HG03565 (cell line): ENCODE data around the gene APLP1.
A peak's percentile ranks its signal among the peaks of the same experiment; 100 is the strongest.
"Not testable (repeated sequence)": the region's sequence is repeated elsewhere in the genome, so short reads cannot be mapped to it uniquely, and the experiment has no call there.

ENCODE experiments used
- ATAC-seq: cut with Tn5 transposase; IDR thresholded peaks from one replicate; pipeline ENCODE4 v1.9.1; 2021; ENCODE audit warnings: mild to moderate bottlenecking, moderate library complexity; ENCODE audit not compliant: unreplicated experiment

The APLP1 gene

GRCh38 chr19:35882114-35882832, 13.9 kb downstream of the APLP1 start:
- no peak for ATAC-seq

- no peak for ATAC-seq
These were observed 15.5 kb downstream of the APLP1 start for GRCh38 chr19:35883882-35884281.

DNA sequence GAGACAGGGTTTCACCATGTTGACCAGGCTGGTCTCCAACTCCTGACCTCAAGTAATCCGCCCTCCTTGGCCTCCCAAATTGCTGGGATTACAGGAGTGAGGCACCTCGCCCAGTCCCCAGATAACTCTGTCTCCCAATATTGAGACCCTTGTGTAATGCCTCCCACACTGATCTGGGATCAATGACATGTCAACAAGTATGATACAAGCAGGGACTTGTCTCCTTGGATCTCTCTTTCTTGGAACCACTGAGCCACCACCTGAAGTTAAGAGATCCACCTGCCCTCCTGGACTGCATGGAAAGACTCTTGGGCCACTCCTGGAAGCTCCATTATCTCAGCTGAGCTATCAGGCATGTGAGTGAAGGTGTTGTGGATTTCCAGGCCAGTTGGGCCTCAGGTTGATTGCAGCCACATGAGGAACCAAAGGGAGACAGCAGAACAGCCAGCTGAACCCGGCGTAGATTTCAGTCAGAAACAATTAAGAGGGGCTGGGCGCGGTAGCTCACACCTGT, 16.9 kb downstream of the APLP1 start:
- no peak for ATAC-seq

DNA sequence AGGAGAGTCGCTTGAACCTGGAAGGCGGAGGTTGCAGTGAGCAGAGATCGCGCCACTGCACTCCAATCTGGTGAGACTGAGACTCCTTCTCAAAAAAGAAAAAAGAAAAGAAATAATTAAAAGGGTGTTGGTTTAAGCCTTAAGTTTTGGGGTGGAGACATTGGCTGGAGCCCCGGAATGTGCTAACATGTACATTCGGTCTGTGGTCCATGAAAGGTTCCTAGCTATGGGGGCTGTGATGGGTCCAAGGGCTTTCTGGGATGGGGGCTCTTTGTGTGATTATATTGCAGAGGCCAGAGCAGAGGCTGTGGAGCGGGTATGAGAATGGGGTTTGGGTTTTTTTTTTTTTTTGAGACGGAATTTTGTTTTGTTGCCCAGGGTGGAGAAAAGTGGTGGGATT, 17.5 kb downstream of the APLP1 start:
- no peak for ATAC-seq

- ATAC-seq = no peak
These were observed 18.8 kb downstream of the APLP1 start for GRCh38 chr19:35887197-35887596.

DNA sequence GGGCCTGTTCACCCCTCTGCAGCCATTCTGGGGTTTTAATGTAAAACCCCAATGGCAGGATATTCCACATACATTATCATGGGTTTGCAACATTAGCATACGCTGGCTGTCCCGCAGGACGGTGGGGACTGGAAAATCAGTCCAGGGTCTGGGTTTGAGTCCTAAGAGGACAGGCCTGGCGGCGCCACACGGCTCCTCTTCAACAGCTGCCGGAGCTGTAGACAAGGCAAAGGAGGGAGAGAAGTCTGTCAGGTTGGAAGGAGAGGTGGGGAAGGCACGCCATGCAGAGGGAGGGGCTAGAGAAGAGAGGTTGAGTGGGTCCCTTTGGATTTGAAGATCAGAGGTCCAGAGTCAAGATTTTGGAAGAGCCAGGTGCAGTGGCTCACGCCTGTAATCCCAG, 20.0 kb downstream of the APLP1 start:
- no peak for ATAC-seq

GRCh38 chr19:35889370-35890112, 21.2 kb downstream of the APLP1 start:
- no peak for ATAC-seq

DNA sequence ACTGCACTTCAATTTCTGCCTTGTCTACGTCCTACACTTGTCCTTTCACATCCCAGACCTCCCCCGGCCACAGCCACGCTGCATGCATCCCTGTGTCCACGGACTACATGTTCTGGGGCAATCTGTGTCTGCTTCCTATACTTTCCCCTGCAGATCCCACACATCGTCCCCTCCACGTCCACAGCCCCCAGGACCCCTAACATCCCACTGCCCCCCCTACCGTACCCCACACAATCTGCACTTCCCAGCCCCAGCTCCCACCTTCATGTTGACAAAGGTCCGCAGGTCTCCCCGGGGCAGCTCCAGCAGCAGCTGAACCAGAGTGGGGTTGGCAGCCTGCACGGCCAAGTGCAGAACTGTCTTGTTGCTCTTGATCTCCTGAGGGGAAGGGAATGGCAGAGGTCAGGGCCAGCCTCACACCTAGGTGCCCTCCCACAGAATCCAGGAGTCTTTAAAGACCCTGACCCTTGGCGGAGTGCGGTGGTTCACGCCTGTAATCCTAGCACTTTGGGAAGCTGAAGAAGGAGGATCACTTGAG, 21.8 kb downstream of the APLP1 start:
- ATAC-seq = no peak

GRCh38 chr19:35891819-35892218, 23.4 kb downstream of the APLP1 start:
- ATAC-seq = not testable (repeated sequence)

GRCh38 chr19:35894342-35894741, 26.0 kb downstream of the APLP1 start:
- ATAC-seq = no peak

DNA sequence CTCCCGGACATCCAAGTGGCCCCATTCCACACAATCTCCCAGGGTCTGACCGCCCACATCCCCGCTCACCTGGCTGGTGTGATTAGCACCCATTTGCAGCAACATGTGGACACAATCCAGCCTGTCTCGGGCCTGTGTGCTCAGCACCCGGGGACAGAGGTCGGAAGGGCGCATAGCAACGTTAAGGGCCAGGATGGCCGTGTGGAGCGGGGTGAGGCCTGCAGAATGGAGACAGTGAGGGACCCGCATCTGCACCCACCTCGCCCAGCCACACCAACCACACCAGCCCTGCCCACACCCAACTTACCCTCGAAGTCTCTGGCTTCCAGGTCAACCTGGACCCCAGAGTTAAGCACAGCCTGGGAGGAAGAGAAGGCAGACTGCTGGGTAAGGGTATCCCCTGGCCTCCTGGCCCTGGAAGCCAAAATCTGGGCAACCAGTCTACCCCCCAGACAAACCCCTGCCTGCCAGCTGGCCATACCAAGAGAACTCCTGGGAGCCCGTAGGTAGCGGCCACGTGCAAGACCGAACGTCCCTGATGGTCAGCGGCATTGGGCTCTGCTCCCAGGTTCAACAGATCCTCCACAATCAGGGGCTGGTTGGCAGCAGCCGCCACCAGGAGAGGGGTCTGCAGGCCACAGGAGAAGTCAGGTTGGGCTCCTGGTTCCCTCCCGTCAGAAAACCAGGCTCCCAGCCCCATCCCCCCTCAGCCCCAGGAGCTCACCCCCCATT, 27.7 kb downstream of the APLP1 start:
- ATAC-seq = no peak

- ATAC-seq = no peak
These were observed 28.3 kb downstream of the APLP1 start for GRCh38 chr19:35896643-35897040.

- no peak for ATAC-seq
These were observed 29.5 kb downstream of the APLP1 start for GRCh38 chr19:35897706-35898451.

GRCh38 chr19:35898499-35898809, 30.1 kb downstream of the APLP1 start:
- ATAC-seq = no peak

- ATAC-seq = peak; percentile 30
These were observed 31.3 kb downstream of the APLP1 start for GRCh38 chr19:35899547-35900214.

DNA sequence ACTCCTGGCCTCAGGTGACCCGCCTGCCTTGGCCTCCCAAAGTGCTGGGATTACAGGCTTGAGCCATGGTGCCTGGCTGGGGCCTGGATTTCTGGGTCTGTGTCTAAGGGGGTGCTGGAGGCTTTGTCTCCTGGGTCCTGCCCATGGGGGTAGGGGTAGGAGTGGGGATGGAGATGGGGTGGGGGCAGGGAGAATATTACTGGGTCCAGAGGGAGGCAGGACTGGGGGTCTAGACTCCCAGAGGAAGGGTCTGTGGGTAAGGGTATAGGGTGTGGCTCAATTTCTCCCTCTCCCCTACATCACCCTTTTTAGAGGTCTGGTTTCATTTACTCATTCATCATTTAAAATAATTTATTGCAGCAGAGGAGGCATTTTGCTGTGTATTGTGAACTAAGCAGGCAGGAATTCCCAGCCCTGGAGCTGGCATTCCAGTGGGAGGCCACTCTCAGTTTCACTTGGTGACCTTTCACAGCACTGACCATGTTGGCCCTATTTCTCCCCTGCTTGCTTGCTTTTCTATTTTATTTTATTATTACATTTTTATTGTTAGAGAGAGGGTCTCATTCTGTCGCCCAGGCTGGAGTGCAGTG, 32.8 kb downstream of the APLP1 start:
- ATAC-seq = no peak

DNA sequence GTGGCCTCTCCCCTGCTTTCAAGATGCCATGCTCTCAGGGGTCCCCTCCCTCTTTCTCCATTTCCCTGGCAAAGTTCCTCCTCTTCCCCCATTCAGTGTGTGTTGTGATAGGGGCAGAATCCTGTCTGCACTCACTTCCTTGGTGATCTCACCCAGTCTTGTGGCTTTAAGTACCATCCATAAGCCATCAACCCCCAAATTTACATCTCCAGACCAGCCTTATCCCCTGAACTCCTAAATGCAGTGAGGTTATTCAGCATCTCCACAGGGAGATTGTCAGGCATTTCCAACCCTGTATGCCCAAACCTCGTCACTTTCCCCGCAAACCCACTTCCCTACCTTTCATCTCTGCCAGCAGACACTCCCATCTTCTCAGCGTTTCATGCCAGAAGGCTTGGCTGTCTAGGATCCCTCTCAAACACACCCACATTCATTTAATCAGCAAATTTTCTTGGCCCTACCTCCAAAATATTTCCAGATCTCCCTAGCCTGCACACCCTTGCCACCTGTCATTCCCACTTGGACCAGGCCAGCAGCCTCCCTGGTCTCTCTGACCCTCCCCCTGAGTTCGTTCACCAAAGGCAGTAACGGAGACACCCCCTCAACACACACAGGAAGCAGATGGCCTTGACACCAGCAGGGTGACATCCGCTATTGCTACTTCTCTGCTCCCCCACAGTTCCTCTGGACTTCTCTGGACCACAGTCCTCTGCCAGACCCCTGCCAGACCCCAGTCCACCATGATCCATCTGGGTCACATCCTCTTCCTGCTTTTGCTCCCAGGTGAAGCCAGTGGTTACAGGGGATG, 33.7 kb downstream of the APLP1 start, which contains the start of gene HCST:
HCST (plus strand) TSS at position 676 of the 808 bp plus-strand sequence; CDS start at position 741, 65 bp downstream.
- no peak for ATAC-seq

DNA sequence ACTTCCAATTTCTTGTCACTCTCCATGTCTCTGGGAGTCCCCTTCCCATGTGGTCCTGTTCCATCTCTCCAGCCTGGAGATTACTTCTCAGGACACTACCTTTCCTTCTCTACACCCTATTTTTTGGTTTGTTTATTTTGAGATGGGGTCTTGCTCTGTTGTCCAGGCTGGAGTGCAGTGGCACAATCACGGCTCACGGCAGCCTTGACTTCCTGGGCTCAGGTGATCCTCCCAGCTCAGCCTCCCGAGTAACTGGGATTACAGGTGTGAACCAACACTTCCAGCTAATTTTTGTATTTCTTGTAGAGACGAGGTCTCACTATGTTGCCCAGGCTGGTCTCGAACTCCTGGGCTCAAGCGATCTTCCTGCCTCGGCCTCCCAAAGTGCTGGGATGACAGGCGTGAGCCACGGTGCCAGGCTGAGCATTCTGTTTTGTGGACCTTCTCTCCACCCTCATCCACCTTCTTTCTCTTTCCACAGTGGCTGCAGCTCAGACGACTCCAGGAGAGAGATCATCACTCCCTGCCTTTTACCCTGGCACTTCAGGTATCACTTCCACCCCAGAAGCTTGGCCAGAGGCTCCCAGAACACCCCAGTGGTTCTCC, 34.6 kb downstream of the APLP1 start:
- no peak for ATAC-seq
